Pancreas (tissue), 10 donors: Measurements from ENCODE around the gene TMEM63C. TPM values are rescaled to one million over a fixed set of nuclear protein-coding genes. Genes with fewer than 3 reads are reported as not detected.

ENCODE experiments used
- ATAC-seq, 4 donors: fragments of 200-7000 bp; cut with Tn5 transposase; one replicate each; pipeline versions ENCODE4 v1.8.0 to v1.9.1; 2020; ENCODE audit warnings: mild to moderate bottlenecking in 4 of 4, moderate library complexity in 4 of 4
- DNase-seq, 6 donors: peaks; one replicate each; pipeline ENCODE4 v3.0.0-alpha.2; 2020
- FAIRE-seq: peaks from 2 replicates; lab custom pipeline; 2012; peaks lifted over from hg19 to GRCh38; lab: Jason Lieb, UNC
- H3K27ac ChIP-seq, 4 donors: fragments of 200-600 bp; sonication (generic); 1 replicate in 3 of 4; 2 replicates in 1 of 4; pipeline versions ENCODE4 v1.5.0 to v1.8.0; 2020
- H3K27me3 ChIP-seq, 4 donors: fragments of 200-600 bp; one replicate each; pipeline ENCODE4 v1.8.0; 2021
- H3K36me3 ChIP-seq, 3 donors: fragments of 200-600 bp; sonication (generic) in 1 of 3; one replicate each; pipeline versions ENCODE4 v1.5.0 to v1.8.0; 2020 to 2021
- H3K4me1 ChIP-seq, 3 donors: fragments of 200-600 bp; one replicate each; pipeline ENCODE4 v1.8.0; 2021
- H3K4me3 ChIP-seq, 4 donors: fragments of 200-600 bp; sonication (generic) in 2 of 4; one replicate each; pipeline versions ENCODE4 v1.5.0 to v1.8.0; 2020 to 2021
- H3K9me3 ChIP-seq, 4 donors: fragments of 200-600 bp; one replicate each; pipeline ENCODE4 v1.8.0; 2021
- CTCF ChIP-seq, 4 donors: fragments of 200-600 bp; sonication (generic) in 3 of 4; IDR thresholded peaks; one replicate each; pipeline versions ENCODE4 v1.5.0 to v1.8.0; 2021; ENCODE audit warnings: antibody characterized with exemption in 4 of 4
- WGBS, 2 donors: extraction: QIAGEN DNeasy Blood & Tissue Kit; methylation state at CpG; one replicate each; pipeline ENCODE4 v1.1.7; 2013; 5-methylcytosine and 5-hydroxymethylcytosine counted together
- intact Hi-C, 3 donors: fragments of 100-400 bp; cut with DNase I; formaldehyde crosslinking; loops; one replicate each; pipeline versions ENCODE4 v1.11.1 to v1.14.2; 2022
- polyA plus RNA-seq, 2 donors: library from polyadenylated mRNA; stranded (reverse); fragments of 200-250 nt; gene quantifications; one replicate each; pipeline ENCODE4 v1.2.3, GENCODE V29; 2013
- total RNA-seq, 6 donors: library from RNA; stranded (reverse); fragmentation: NEBNext Ultra II Directional in 4 of 6; extraction: Animal tissue kit (Norgen Biotek cat#: 25700) in 4 of 6; gene quantifications; one replicate each; pipeline versions ENCODE4 v1.2.1 to v1.2.4, GENCODE V29; 2021 to 2023
- donor health status: healthy with polysubstance abuse.
- donor health status: DM: no; HTN: no; CAD: no; lungs with moderate emphysema.
- donor health status: DM: no; HTN: no; CAD: no.
- donor health status: control.
- donor health status: control.
- donor health status: Bipolar disorder and iron deficiency.
- donor health status: DM: yes; HTN: yes; CAD: no.
- donor health status: DM: no; HTN: no; CAD: no.
- donor health status: DM: no; HTN: no; CAD: no.
- donor health status: DM: yes; HTN: yes; CAD: no.

TMEM63C gene
- total and polyA plus RNA-seq, 8 donors, result 2.8 to 10.6 (median 4.2) TPM

GRCh38 chr14:77143071-77143470 lies 38.5 kb upstream of the TMEM63C start:
- intact Hi-C loops, result no loop called here
- H3K4me3 ChIP-seq, result no peak overlapping the region
- H3K27ac ChIP-seq, result no peak overlapping the region
- H3K27me3 ChIP-seq, result peaks cover 0 to 33% (median 3%) of the 10 kb centered on the region in 4 donors
- no peak for ATAC-seq
- peak in 1 of 6 donors; percentile 43 for DNase-seq
- no peak for FAIRE-seq
- peaks cover 0 to 13% (median 3%) of the 10 kb centered on the region in 3 donors for H3K4me1 ChIP-seq
- H3K9me3 ChIP-seq, result no peaks in the 10 kb centered on the region
- TF ChIP-seq CTCF (IDR thresholded peaks at IDR 0.05), result no peak
- 11 to 17% methylated on average over 4 of the region's 4 CpGs for WGBS, 2 donors
- H3K36me3 ChIP-seq, result no peaks in the 10 kb centered on the region

DNA sequence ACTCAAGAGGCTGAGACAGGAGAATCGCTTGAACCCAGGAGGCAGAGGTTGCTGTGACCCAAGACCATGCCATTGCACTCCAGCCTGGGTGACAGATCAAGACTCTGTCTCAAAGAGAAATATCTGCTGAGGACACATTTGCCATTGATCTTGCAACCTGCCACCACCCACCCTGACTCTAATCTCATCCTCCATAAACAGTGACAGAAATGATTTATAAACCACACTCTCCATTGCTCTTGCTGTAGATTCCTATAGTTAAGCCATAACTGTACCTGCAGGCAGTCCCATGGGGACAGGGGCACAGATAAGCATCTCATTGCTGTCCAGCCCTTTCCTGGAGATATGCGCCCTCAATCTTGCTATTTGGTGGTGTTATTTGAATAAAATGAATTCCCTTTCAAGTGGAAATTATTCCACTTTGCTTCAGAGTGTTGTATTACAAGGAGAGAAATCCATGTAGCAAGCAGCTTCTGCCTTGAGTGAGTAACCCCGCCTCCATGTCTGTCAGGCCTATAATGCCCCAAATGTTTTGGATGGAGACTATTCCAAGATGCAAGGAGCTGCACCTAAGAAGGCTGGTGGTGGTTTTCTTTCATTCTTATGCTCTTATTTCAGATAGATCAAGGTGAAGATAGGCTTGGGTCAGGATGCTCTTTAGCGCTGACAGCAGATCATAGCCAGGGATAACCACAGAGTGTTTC lies 37.0 kb upstream of the TMEM63C start:
- intact Hi-C loops, result no loop called here

GRCh38 chr14:77145975-77146740 lies 35.4 kb upstream of the TMEM63C start:
- H3K27me3 ChIP-seq, result peaks cover 0 to 22% (median 2%) of the 10 kb centered on the region in 4 donors
- 10 to 16% methylated on average over 10 of the region's 10 CpGs for WGBS, 2 donors
- ATAC-seq (no peak), DNase-seq (no peak), FAIRE-seq (no peak)
- H3K36me3 ChIP-seq, result no peaks in the 10 kb centered on the region
- H3K27ac ChIP-seq, result no peak overlapping the region
- no peak overlapping the region for H3K4me3 ChIP-seq
- peaks cover 0 to 6% (median 0%) of the 10 kb centered on the region in 3 donors for H3K4me1 ChIP-seq
- TF ChIP-seq CTCF (IDR thresholded peaks at IDR 0.05), result no peak
- no peaks in the 10 kb centered on the region for H3K9me3 ChIP-seq
- intact Hi-C loops, result no loop called here

More for the DNA sequence above, 37.0 kb upstream of the TMEM63C start:
- ATAC-seq (no peak), FAIRE-seq (no peak), DNase-seq (no peak)
- H3K4me3 ChIP-seq, result no peak overlapping the region
- no peak overlapping the region for H3K27ac ChIP-seq
- H3K9me3 ChIP-seq, result no peaks in the 10 kb centered on the region
- peaks cover 0 to 13% (median 3%) of the 10 kb centered on the region in 3 donors for H3K4me1 ChIP-seq
- H3K36me3 ChIP-seq, result no peaks in the 10 kb centered on the region
- H3K27me3 ChIP-seq, result peaks cover 0 to 26% (median 3%) of the 10 kb centered on the region in 4 donors
- WGBS, 2 donors, result 52 to 66% methylated on average over 4 of the region's 4 CpGs
- no peak for TF ChIP-seq CTCF (IDR thresholded peaks at IDR 0.05)

DNA sequence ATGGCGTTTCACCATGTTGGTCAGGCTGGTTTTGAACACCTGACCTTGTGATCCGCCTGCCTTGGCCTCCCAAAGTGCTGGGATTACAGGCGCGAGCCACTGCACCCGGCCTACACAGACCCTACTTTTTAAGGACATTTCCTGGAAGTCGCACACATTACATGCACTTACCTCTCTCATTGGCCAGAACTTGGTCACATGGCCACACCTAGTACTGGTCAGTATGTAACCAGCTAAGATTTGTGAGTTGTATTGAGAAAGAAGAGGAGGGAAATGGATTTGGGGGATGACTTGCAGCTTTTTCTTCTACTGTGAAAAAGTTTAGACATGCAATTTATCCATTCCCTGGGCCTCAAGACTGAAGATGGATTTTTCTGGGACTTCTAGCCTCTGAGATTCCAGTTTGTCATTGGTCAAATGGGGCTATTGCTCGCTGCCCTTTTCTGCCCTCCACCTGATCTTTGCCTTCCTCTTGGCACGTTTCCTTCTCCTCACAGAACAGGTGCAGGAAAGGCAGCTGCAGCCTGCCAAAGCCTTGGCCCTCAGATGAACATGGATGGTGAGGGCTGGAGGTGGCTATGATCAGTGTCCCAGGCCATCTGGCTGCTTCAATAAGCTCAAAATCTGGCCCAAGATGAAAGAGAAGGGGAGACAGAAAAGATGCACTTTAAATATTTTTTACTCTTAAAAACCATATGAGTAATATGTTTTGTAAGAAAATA lies 32.9 kb upstream of the TMEM63C start:
- FAIRE-seq (no peak), DNase-seq (no peak), ATAC-seq (no peak)
- WGBS, 2 donors, result 53 to 66% methylated on average over 8 of the region's 8 CpGs
- H3K27ac ChIP-seq, result no peak overlapping the region
- no peaks in the 10 kb centered on the region for H3K36me3 ChIP-seq
- TF ChIP-seq CTCF (IDR thresholded peaks at IDR 0.05), result no peak
- no peaks in the 10 kb centered on the region for H3K9me3 ChIP-seq
- no peaks in the 10 kb centered on the region for H3K4me1 ChIP-seq
- H3K27me3 ChIP-seq, result peaks cover 0 to 13% (median 0%) of the 10 kb centered on the region in 4 donors
- intact Hi-C loops, result no loop called here
- no peak overlapping the region for H3K4me3 ChIP-seq
